Neural progenitor cell (in vitro differentiated cells): ENCODE measurements around the gene OR4K14. TPM values are rescaled to one million over a fixed set of nuclear protein-coding genes. Genes with fewer than 3 reads are reported as not detected.

Experiments used
- DNase-seq: peaks from one replicate; pipeline ENCODE4 v3.0.0-alpha.2; 2016; ENCODE audit warnings: low spot score
- H2AFZ ChIP-seq: fragments of 200-600 bp; sonication (generic); replicated peaks from 2 replicates; pipeline ENCODE4 v1.6.1; 2016; ENCODE audit warnings: antibody characterized with exemption
- H3F3A ChIP-seq: fragments of 200-600 bp; sonication (generic); 2 replicates; pipeline ENCODE4 v1.6.1; 2016; ENCODE audit warnings: antibody characterized with exemption, low read depth
- H3K27ac ChIP-seq: fragments of 200-600 bp; sonication (generic); 2 replicates; pipeline ENCODE4 v1.5.1; 2016; ENCODE audit warnings: mild to moderate bottlenecking
- H3K27me3 ChIP-seq: fragments of 200-600 bp; sonication (generic); 2 replicates; pipeline ENCODE4 v1.6.1; 2016; ENCODE audit warnings: mild to moderate bottlenecking, moderate library complexity
- H3K36me3 ChIP-seq: fragments of 200-600 bp; sonication (generic); 2 replicates; pipeline ENCODE4 v1.5.1; 2016
- H3K4me1 ChIP-seq: fragments of 200-600 bp; sonication (generic); 2 replicates; pipeline ENCODE4 v1.6.1; 2016; ENCODE audit warnings: mixed run types
- H3K4me2 ChIP-seq: fragments of 200-600 bp; sonication (generic); 2 replicates; pipeline ENCODE4 v1.6.1; 2016
- H3K4me3 ChIP-seq: fragments of 200-600 bp; sonication (generic); 2 replicates; pipeline ENCODE4 v1.5.1; 2016
- H3K79me2 ChIP-seq: fragments of 200-600 bp; sonication (generic); 2 replicates; pipeline ENCODE4 v1.6.1; 2016; ENCODE audit warnings: low read depth
- H3K9ac ChIP-seq: fragments of 200-600 bp; sonication (generic); 2 replicates; pipeline ENCODE4 v1.6.1; 2016
- H3K9me3 ChIP-seq: fragments of 200-600 bp; sonication (generic); 2 replicates; pipeline ENCODE4 v1.5.1; 2016; ENCODE audit warnings: low read depth
- H4K20me1 ChIP-seq: fragments of 200-600 bp; sonication (generic); 2 replicates; pipeline ENCODE4 v1.6.1; 2016; ENCODE audit warnings: low read depth
- H3K27ac Mint-ChIP-seq: 3 replicates; pipeline ENCODE4 v1.8.0; 2021; ENCODE audit warnings: mixed read lengths
- H3K27me3 Mint-ChIP-seq: 2 replicates; pipeline ENCODE4 v1.8.0; 2022; ENCODE audit warnings: low read depth, mild to moderate bottlenecking, inconsistent platforms, moderate library complexity, mixed read lengths; ENCODE audit not compliant: insufficient read depth
- H3K36me3 Mint-ChIP-seq: 3 replicates; pipeline ENCODE4 v1.8.0; 2021; ENCODE audit warnings: mixed read lengths
- H3K4me1 Mint-ChIP-seq: 3 replicates; pipeline ENCODE4 v1.8.0; 2021; ENCODE audit warnings: mixed read lengths
- H3K4me3 Mint-ChIP-seq: 3 replicates; pipeline ENCODE4 v1.8.0; 2021; ENCODE audit warnings: mild to moderate bottlenecking, moderate library complexity, mixed read lengths
- H3K9me3 Mint-ChIP-seq: 3 replicates; pipeline ENCODE4 v1.8.0; 2020; ENCODE audit warnings: mixed read lengths
- CTCF ChIP-seq: fragments of 200-600 bp; sonication (generic); IDR thresholded peaks from 2 replicates; pipeline ENCODE4 v1.5.1; 2017; ENCODE audit warnings: antibody characterized with exemption, mild to moderate bottlenecking
- EZH2 ChIP-seq: fragments of 200-600 bp; sonication (generic); IDR thresholded peaks from 2 replicates; pipeline ENCODE4 v1.6.1; 2017; ENCODE audit warnings: antibody characterized with exemption, mild to moderate bottlenecking, moderate library complexity
- EZH2phosphoT487 ChIP-seq: fragments of 200-600 bp; sonication (generic); IDR thresholded peaks from 2 replicates; pipeline ENCODE4 v1.6.1; 2017; ENCODE audit warnings: antibody characterized with exemption
- total RNA-seq: library from RNA; depleted of rRNA; stranded (reverse); fragments of >200 nt; gene quantifications from 2 replicates; pipeline ENCODE4 v1.2.3, GENCODE V29; 2015; ENCODE audit warnings: low replicate concordance

Gene OR4K14
- total RNA-seq, 1 donor from 2014 or later: not detected

DNA sequence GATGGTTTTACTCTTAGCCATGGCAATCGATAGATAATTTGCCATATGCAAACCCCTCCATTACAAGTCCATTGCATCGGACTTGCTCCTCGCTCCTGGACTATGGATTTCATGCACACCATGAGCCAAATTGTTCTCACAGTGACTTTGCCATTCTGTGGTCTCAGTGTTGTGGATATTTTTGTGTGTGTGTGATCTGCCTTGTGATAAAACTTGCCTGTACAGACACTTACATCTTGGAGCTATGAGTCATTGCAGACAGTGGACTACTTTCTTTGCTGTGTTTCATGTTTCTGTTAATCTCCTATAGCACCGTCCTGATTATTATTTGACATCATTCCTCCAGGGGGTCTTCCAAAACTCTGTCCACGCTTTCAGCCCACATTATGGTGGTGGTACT, 25.1 kb upstream of the OR4K14 start:
- Mint-ChIP-seq H3K4me3 (no peak overlapping the region), H3K27me3 (no peaks in the 10 kb centered on the region), H3K9me3 (peaks cover 27% of the 10 kb centered on the region), H3K36me3 (no peaks in the 10 kb centered on the region), H3K4me1 (no peaks in the 10 kb centered on the region), H3K27ac (no peak overlapping the region)
- no peaks in the 10 kb centered on the region for H3K79me2 ChIP-seq
- peaks cover 42% of the 10 kb centered on the region for H3K9me3 ChIP-seq
- no peak overlapping the region for H3K27ac ChIP-seq
- H3K4me3 ChIP-seq: no peak overlapping the region
- H3K36me3 ChIP-seq: no peaks in the 10 kb centered on the region
- H4K20me1 ChIP-seq: no peaks in the 10 kb centered on the region
- no peaks in the 10 kb centered on the region for H3K4me1 ChIP-seq
- TF ChIP-seq CTCF (no peak), EZH2phosphoT487 (no peak), EZH2 (no peak)
- no peak overlapping the region for H2AFZ ChIP-seq
- no peak overlapping the region for H3K4me2 ChIP-seq
- H3K27me3 ChIP-seq: no peaks in the 10 kb centered on the region
- no peak for DNase-seq
- no peaks in the 10 kb centered on the region for H3F3A ChIP-seq
- H3K9ac ChIP-seq: no peak overlapping the region

DNA sequence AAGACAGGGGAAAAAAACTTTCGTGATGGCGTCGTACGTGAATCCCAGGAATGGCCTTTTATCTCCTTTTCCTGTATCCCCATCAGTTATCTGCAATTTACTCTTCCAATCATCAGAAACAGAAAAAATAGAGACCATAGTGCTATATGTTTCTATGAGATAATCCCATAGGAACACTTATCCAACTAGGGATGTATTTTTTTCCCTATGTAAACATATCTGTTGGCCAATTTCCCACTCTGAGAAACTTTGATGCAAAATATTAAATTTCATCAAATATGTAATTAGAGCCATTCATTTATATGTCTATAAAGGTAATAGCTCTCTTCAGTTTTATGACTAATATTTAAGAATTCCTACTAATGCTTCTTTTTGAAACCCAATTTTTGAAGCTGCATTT, 16.8 kb upstream of the OR4K14 start, which contains the start of gene OR4K13:
TSS of gene OR4K13 (minus strand) at position 101 of the 400 bp plus-strand sequence. CDS start 1,280 bp downstream, outside the sequence.
- peaks cover 23% of the 10 kb centered on the region for H3K9me3 Mint-ChIP-seq

GRCh38 chr14:20035449-20035848, 16.3 kb upstream of the OR4K14 start:
- no peaks in the 10 kb centered on the region for H3K4me1 Mint-ChIP-seq
- no peaks in the 10 kb centered on the region for H3K27me3 ChIP-seq
- peaks cover 36% of the 10 kb centered on the region for H3K9me3 ChIP-seq
- H3K4me1 ChIP-seq: no peaks in the 10 kb centered on the region
- no peak for TF ChIP-seq CTCF
- TF ChIP-seq EZH2phosphoT487: no peak
- TF ChIP-seq EZH2: no peak
- no peaks in the 10 kb centered on the region for H3F3A ChIP-seq
- no peak for DNase-seq
- no peak overlapping the region for H3K4me2 ChIP-seq
- no peaks in the 10 kb centered on the region for H3K79me2 ChIP-seq
- H3K4me3 Mint-ChIP-seq: no peak overlapping the region
- H3K9me3 Mint-ChIP-seq: peaks cover 23% of the 10 kb centered on the region
- H3K27ac Mint-ChIP-seq: no peak overlapping the region
- H3K36me3 Mint-ChIP-seq: no peaks in the 10 kb centered on the region
- no peak overlapping the region for H2AFZ ChIP-seq
- H3K4me3 ChIP-seq: no peak overlapping the region
- no peaks in the 10 kb centered on the region for H3K27me3 Mint-ChIP-seq
- no peak overlapping the region for H3K9ac ChIP-seq
- no peaks in the 10 kb centered on the region for H3K36me3 ChIP-seq
- H4K20me1 ChIP-seq: no peaks in the 10 kb centered on the region
- no peak overlapping the region for H3K27ac ChIP-seq

More for the DNA sequence above, 16.8 kb upstream of the OR4K14 start, which contains the start of gene OR4K13:
- Histone ChIP-seq H3K9me3 (peaks cover 33% of the 10 kb centered on the region), H3K4me3 (no peak within 1 kb of the TSS), H2AFZ (no peak within 1 kb of the TSS), H3K4me2 (no peak within 1 kb of the TSS), H4K20me1 (no peaks in the 10 kb centered on the region), H3K9ac (no peak within 1 kb of the TSS), H3F3A (no peaks in the 10 kb centered on the region), H3K79me2 (no peaks in the 10 kb centered on the region), H3K4me1 (no peaks in the 10 kb centered on the region), H3K27ac (no peak within 1 kb of the TSS), H3K27me3 (no peaks in the 10 kb centered on the region), H3K36me3 (no peaks in the 10 kb centered on the region)
- TF ChIP-seq EZH2 (no peak), CTCF (no peak), EZH2phosphoT487 (no peak)
- Mint-ChIP-seq H3K4me1 (no peaks in the 10 kb centered on the region), H3K27ac (no peak within 1 kb of the TSS), H3K4me3 (no peak within 1 kb of the TSS), H3K27me3 (no peaks in the 10 kb centered on the region), H3K36me3 (no peaks in the 10 kb centered on the region)
- DNase-seq: no peak
